ENCODE data around the gene MED1. TPM values are rescaled to one million over a fixed set of nuclear protein-coding genes. Genes with fewer than 3 reads are reported as not detected.

The MED1 gene
- total and polyA plus RNA-seq, 2 donors (not counting 1 experiment from before 2014, with no cell fraction given): 13.1 to 59.1 TPM

DNA sequence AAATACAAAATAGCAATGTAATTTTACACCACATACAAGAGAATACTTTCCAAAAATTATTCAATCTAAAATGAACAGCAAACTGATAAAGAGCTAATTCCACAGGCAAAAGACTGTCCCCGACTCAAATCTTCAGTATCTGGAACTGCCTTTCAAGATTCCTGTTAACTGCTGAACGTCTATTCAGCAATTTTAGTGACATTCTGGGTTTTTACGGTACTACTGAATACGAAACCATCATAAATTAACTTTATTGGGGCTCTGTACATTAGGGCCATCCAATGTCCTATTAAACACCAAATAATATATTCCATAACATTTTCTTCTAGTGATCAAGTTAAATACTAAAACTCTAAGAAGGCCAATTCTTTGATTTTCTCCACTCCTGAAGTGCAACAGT lies 51.3 kb downstream of the MED1 start:
- TF ChIP-seq, protein P1, sequence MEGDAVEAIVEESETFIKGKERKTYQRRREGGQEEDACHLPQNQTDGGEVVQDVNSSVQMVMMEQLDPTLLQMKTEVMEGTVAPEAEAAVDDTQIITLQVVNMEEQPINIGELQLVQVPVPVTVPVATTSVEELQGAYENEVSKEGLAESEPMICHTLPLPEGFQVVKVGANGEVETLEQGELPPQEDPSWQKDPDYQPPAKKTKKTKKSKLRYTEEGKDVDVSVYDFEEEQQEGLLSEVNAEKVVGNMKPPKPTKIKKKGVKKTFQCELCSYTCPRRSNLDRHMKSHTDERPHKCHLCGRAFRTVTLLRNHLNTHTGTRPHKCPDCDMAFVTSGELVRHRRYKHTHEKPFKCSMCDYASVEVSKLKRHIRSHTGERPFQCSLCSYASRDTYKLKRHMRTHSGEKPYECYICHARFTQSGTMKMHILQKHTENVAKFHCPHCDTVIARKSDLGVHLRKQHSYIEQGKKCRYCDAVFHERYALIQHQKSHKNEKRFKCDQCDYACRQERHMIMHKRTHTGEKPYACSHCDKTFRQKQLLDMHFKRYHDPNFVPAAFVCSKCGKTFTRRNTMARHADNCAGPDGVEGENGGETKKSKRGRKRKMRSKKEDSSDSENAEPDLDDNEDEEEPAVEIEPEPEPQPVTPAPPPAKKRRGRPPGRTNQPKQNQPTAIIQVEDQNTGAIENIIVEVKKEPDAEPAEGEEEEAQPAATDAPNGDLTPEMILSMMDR (IDR thresholded peaks at IDR 0.05): no peak
- no peak for TF ChIP-seq EZH2 (IDR thresholded peaks at IDR 0.05; ENCODE audit: borderline replicate concordance, insufficient read depth, low read depth, low read length, poor library complexity, severe bottlenecking)
- 77% methylated on average over 3 of the region's 4 CpGs for WGBS (ENCODE audit: insufficient coverage)
- Histone ChIP-seq H3K4me3 (ENCODE audit: control extremely low read depth in 1 of 5, extremely low read depth in 1 of 5, insufficient read depth in 1 of 5, low read depth in 2 of 5, low read length in 4 of 5) (no peak overlapping the region), H3K27ac (ENCODE audit: low read length in 2 of 2) (no peak overlapping the region), H3K9me3 (ENCODE audit: control extremely low read depth in 1 of 3, control insufficient read depth in 2 of 3, insufficient read depth in 1 of 3, low read length in 2 of 3) (no peaks in the 10 kb centered on the region), H3K36me3 (replicated peaks in 1 of 2; ENCODE audit: control extremely low read depth in 1 of 2, control insufficient read depth in 1 of 2, extremely low read depth in 1 of 2, insufficient read depth in 2 of 2, low read length in 1 of 2) (no peaks in the 10 kb centered on the region), H3K27me3 (replicated peaks in 1 of 4; ENCODE audit: control extremely low read depth in 1 of 4, control insufficient read depth in 3 of 4, insufficient read depth in 4 of 4, low read length in 3 of 4) (no peaks in the 10 kb centered on the region), H3K9ac (ENCODE audit: low read length) (peak overlapping the region; percentile 96), H3K79me2 (ENCODE audit: control insufficient read depth, insufficient read depth, low read length) (peaks cover 72% of the 10 kb centered on the region), H2AFZ (ENCODE audit: insufficient read depth, low read depth, low read length, poor library complexity, severe bottlenecking) (no peak overlapping the region), H3K4me2 (replicated peaks; ENCODE audit: low read depth, low read length, poor library complexity, severe bottlenecking) (peak overlapping the region; percentile 91), H4K20me1 (ENCODE audit: control insufficient read depth, insufficient read depth, low read length, poor library complexity, severe bottlenecking) (peaks cover 41% of the 10 kb centered on the region), H3K4me1 (ENCODE audit: control insufficient read depth in 2 of 2, insufficient read depth in 2 of 2, low read length in 2 of 2) (peaks cover 14 to 15% of the 10 kb centered on the region in 2 donors)
- Mint-ChIP-seq H3K4me1 (peaks cover 24% of the 10 kb centered on the region), H3K27me3 (no peaks in the 10 kb centered on the region), H3K9me3 (ENCODE audit: insufficient read depth) (no peaks in the 10 kb centered on the region), H3K27ac (peak overlapping the region; percentile 3), H3K4me3 (peak overlapping the region; percentile 91)
- intact Hi-C loops (cut with micrococcal nuclease): loop anchor here (10.0 kb wide), 3 partner anchors 125 to 585 kb away; partner anchors contain the start of genes PSMD3 and RPL19
- POLR2A ChIA-PET: interaction anchor here (0.7 kb wide), 1 partner anchor 51 kb away, joined by 3 read pairs; the partner anchor contains the start of gene MED1
- CTCF ChIA-PET: interaction anchor here (1.8 kb wide), 1 partner anchor 193 kb away, joined by 6 read pairs; no protein-coding TSS in a partner anchor
- ATAC-seq (ENCODE audit: low read depth) (no peak), DNase-seq (no peak)

DNA sequence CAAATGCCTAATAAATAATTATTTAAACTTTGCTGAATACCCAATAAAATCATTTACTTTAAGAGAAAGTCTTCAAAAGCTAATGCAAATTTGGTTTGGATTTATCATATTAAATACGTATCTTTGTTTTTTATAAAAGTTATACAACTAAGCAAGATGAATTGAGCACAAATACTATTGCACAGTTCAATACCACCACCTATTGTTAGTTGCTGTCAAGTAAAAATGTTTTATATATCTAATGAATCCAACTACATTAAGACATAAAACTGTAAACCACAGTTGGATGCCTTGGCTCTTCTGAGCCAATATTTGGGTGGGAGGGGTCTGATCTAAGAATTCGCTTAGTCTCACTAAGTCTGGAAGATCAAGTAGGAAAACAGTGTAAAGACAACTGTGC lies 57.3 kb downstream of the MED1 start:
- H3K36me3 ChIP-seq (replicated peaks in 1 of 2; ENCODE audit: control extremely low read depth in 1 of 2, control insufficient read depth in 1 of 2, extremely low read depth in 1 of 2, insufficient read depth in 2 of 2, low read length in 1 of 2): no peaks in the 10 kb centered on the region
- H3K4me1 Mint-ChIP-seq: peaks cover 9% of the 10 kb centered on the region
- no peak for DNase-seq
- H3K27me3 Mint-ChIP-seq: no peaks in the 10 kb centered on the region
- no peak overlapping the region for H3K4me3 Mint-ChIP-seq
- H3K79me2 ChIP-seq (ENCODE audit: control insufficient read depth, insufficient read depth, low read length): peaks cover 94% of the 10 kb centered on the region
- WGBS (ENCODE audit: insufficient coverage): no CpG with 5 or more reads among the region's 2 CpGs
- intact Hi-C loops (cut with micrococcal nuclease): no loop called here
- no peak overlapping the region for H3K27ac Mint-ChIP-seq
- no peak for ATAC-seq (ENCODE audit: low read depth)
- no peak for TF ChIP-seq EZH2 (IDR thresholded peaks at IDR 0.05; ENCODE audit: borderline replicate concordance, insufficient read depth, low read depth, low read length, poor library complexity, severe bottlenecking)
- TF ChIP-seq, protein P1 (IDR thresholded peaks at IDR 0.05): no peak
- no peak overlapping the region for H2AFZ ChIP-seq (ENCODE audit: insufficient read depth, low read depth, low read length, poor library complexity, severe bottlenecking)
- H3K9me3 ChIP-seq (ENCODE audit: control extremely low read depth in 1 of 3, control insufficient read depth in 2 of 3, insufficient read depth in 1 of 3, low read length in 2 of 3): no peaks in the 10 kb centered on the region
- no peak overlapping the region for H3K4me2 ChIP-seq (replicated peaks; ENCODE audit: low read depth, low read length, poor library complexity, severe bottlenecking)
- ChIA-PET CTCF (interaction anchor here (0.6 to 1.1 kb wide), 4 partner anchors 113 to 479 kb away, joined by 3 read pairs; no protein-coding TSS in a partner anchor), POLR2A (interaction anchor here (0.6 kb wide), 1 partner anchor 22 kb away, joined by 5 read pairs; no protein-coding TSS in a partner anchor)
- H3K4me1 ChIP-seq (ENCODE audit: control insufficient read depth in 2 of 2, insufficient read depth in 2 of 2, low read length in 2 of 2): no peaks in the 10 kb centered on the region
- H3K9me3 Mint-ChIP-seq (ENCODE audit: insufficient read depth): no peaks in the 10 kb centered on the region
- H3K27me3 ChIP-seq (replicated peaks in 1 of 4; ENCODE audit: control extremely low read depth in 1 of 4, control insufficient read depth in 3 of 4, insufficient read depth in 4 of 4, low read length in 3 of 4): no peaks in the 10 kb centered on the region
- H3K27ac ChIP-seq (ENCODE audit: low read length in 2 of 2): no peak overlapping the region
- peaks cover 37% of the 10 kb centered on the region for H4K20me1 ChIP-seq (ENCODE audit: control insufficient read depth, insufficient read depth, low read length, poor library complexity, severe bottlenecking)
- no peak overlapping the region for H3K9ac ChIP-seq (ENCODE audit: low read length)
- no peak overlapping the region for H3K4me3 ChIP-seq (ENCODE audit: control extremely low read depth in 1 of 5, extremely low read depth in 1 of 5, insufficient read depth in 1 of 5, low read depth in 2 of 5, low read length in 4 of 5)
